Measurements from ENCODE around the gene NRAS. TPM values are rescaled to one million over a fixed set of nuclear protein-coding genes. Genes with fewer than 3 reads are reported as not detected.

The NRAS gene
- total and polyA plus RNA-seq, 2 experiments from 2014 or later, result 25.7 to 79.4 TPM

GRCh38 chr1:114741963-114742746 lies 25.6 kb upstream of the NRAS start:
- H3K9me2 ChIP-seq (replicated peaks; ENCODE audit: insufficient read depth), result no peaks in the 10 kb centered on the region
- no peak for TF ChIP-seq CTCF (IDR thresholded peaks at IDR 0.05; ENCODE audit: poor library complexity)
- no peak for TF ChIP-seq EZH2 (IDR thresholded peaks at IDR 0.05; ENCODE audit: borderline replicate concordance)
- no peak for TF ChIP-seq EZH2phosphoT487 (IDR thresholded peaks at IDR 0.05; ENCODE audit: low read depth, severe bottlenecking, unreplicated experiment)

GRCh38 chr1:114740331-114740730 lies 23.8 kb upstream of the NRAS start:
- H3K4me3 ChIP-seq, result no peak overlapping the region
- H3K9me3 ChIP-seq (ENCODE audit: low read depth), result no peaks in the 10 kb centered on the region
- H3K79me2 ChIP-seq, result peaks cover 93% of the 10 kb centered on the region
- no peaks in the 10 kb centered on the region for H3K9me2 ChIP-seq (replicated peaks; ENCODE audit: insufficient read depth)
- H2AFZ ChIP-seq, result no peak overlapping the region
- 94% methylated on average over 1 of the region's 1 CpG for WGBS (ENCODE audit: low lambda C conversion rate, missing lambda C conversion rate)
- H3K27me3 ChIP-seq, result no peaks in the 10 kb centered on the region
- H3K27ac ChIP-seq, result no peak overlapping the region
- no peak for DNase-seq (ENCODE audit: low spot score)
- no peak overlapping the region for H3K4me2 ChIP-seq
- no peak for TF ChIP-seq EZH2 (IDR thresholded peaks at IDR 0.05; ENCODE audit: borderline replicate concordance)
- no peaks in the 10 kb centered on the region for H3K36me3 ChIP-seq (replicated peaks; ENCODE audit: insufficient read depth, low read depth)
- peaks cover 10% of the 10 kb centered on the region for H3K4me1 ChIP-seq (ENCODE audit: insufficient read depth)
- H4K20me1 ChIP-seq (ENCODE audit: insufficient read depth, poor library complexity, severe bottlenecking), result peaks cover 57% of the 10 kb centered on the region

More at GRCh38 chr1:114741963-114742746, 25.6 kb upstream of the NRAS start:
- Histone ChIP-seq H4K20me1 (ENCODE audit: insufficient read depth, poor library complexity, severe bottlenecking) (peaks cover 75% of the 10 kb centered on the region), H3K27ac (no peak overlapping the region), H3K4me1 (ENCODE audit: insufficient read depth) (peaks cover 3% of the 10 kb centered on the region), H3K4me2 (no peak overlapping the region), H3K79me2 (peaks cover 93% of the 10 kb centered on the region), H2AFZ (no peak overlapping the region), H3K9me3 (ENCODE audit: low read depth) (no peaks in the 10 kb centered on the region), H3K27me3 (no peaks in the 10 kb centered on the region), H3K36me3 (replicated peaks; ENCODE audit: insufficient read depth, low read depth) (no peaks in the 10 kb centered on the region), H3K4me3 (no peak overlapping the region)
- no peak for DNase-seq (ENCODE audit: low spot score)
- 94% methylated on average over 11 of the region's 11 CpGs for WGBS (ENCODE audit: low lambda C conversion rate, missing lambda C conversion rate)

GRCh38 chr1:114737314-114737849 lies 20.8 kb upstream of the NRAS start:
- TF ChIP-seq CTCF (IDR thresholded peaks at IDR 0.05; ENCODE audit: poor library complexity) (no peak), EZH2phosphoT487 (IDR thresholded peaks at IDR 0.05; ENCODE audit: low read depth, severe bottlenecking, unreplicated experiment) (no peak), EZH2 (IDR thresholded peaks at IDR 0.05; ENCODE audit: borderline replicate concordance) (no peak)

DNA sequence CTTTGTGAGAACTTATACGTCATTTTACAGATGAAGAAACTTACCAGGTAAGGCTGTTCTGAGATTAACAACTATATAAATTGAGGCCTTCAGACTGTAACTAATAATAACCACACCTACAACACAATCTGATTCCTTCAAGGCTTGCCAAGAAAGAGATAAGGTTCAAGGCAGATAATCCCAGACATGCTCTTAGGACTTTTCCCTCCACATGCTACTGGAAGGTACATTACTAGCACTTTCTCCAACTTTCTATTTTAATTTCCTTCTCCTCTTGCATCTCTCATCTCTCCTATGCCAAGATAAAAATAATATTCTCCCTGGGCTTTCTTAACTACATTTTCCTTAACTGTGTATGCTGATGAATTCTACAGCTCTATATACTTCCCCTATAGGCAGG lies 18.9 kb upstream of the NRAS start:
- no peaks in the 10 kb centered on the region for H3K27me3 ChIP-seq
- peaks cover 12% of the 10 kb centered on the region for H4K20me1 ChIP-seq (ENCODE audit: insufficient read depth, poor library complexity, severe bottlenecking)
- no peak overlapping the region for H3K4me2 ChIP-seq
- TF ChIP-seq EZH2 (IDR thresholded peaks at IDR 0.05; ENCODE audit: borderline replicate concordance) (no peak), EZH2phosphoT487 (IDR thresholded peaks at IDR 0.05; ENCODE audit: low read depth, severe bottlenecking, unreplicated experiment) (no peak), CTCF (IDR thresholded peaks at IDR 0.05; ENCODE audit: poor library complexity) (no peak)
- WGBS (ENCODE audit: low lambda C conversion rate, missing lambda C conversion rate), result 100% methylated on average over 1 of the region's 1 CpG
- peaks cover 87% of the 10 kb centered on the region for H3K79me2 ChIP-seq
- H2AFZ ChIP-seq, result no peak overlapping the region
- no peaks in the 10 kb centered on the region for H3K9me2 ChIP-seq (replicated peaks; ENCODE audit: insufficient read depth)
- no peak for DNase-seq (ENCODE audit: low spot score)
- H3K4me1 ChIP-seq (ENCODE audit: insufficient read depth), result peaks cover 10% of the 10 kb centered on the region
- no peak overlapping the region for H3K27ac ChIP-seq
- no peak overlapping the region for H3K4me3 ChIP-seq
- no peaks in the 10 kb centered on the region for H3K36me3 ChIP-seq (replicated peaks; ENCODE audit: insufficient read depth, low read depth)
- no peaks in the 10 kb centered on the region for H3K9me3 ChIP-seq (ENCODE audit: low read depth)

More at GRCh38 chr1:114737314-114737849, 20.8 kb upstream of the NRAS start:
- Histone ChIP-seq H3K9me2 (replicated peaks; ENCODE audit: insufficient read depth) (no peaks in the 10 kb centered on the region), H3K4me1 (ENCODE audit: insufficient read depth) (peaks cover 10% of the 10 kb centered on the region), H3K27me3 (no peaks in the 10 kb centered on the region), H3K4me3 (no peak overlapping the region), H4K20me1 (ENCODE audit: insufficient read depth, poor library complexity, severe bottlenecking) (peaks cover 27% of the 10 kb centered on the region), H3K36me3 (replicated peaks; ENCODE audit: insufficient read depth, low read depth) (no peaks in the 10 kb centered on the region), H3K9me3 (ENCODE audit: low read depth) (no peaks in the 10 kb centered on the region), H3K4me2 (peak overlapping the region; percentile 33), H3K79me2 (peaks cover 90% of the 10 kb centered on the region), H3K27ac (peak overlapping the region; percentile 50), H2AFZ (no peak overlapping the region)
- DNase-seq (ENCODE audit: low spot score), result peak; percentile 48
- WGBS (ENCODE audit: low lambda C conversion rate, missing lambda C conversion rate), result 67% methylated on average over 6 of the region's 6 CpGs
